ENCODE results near the gene SHROOM2. TPM values are rescaled to one million over a fixed set of nuclear protein-coding genes. Genes with fewer than 3 reads are reported as not detected.

SHROOM2 gene
- total RNA-seq, 1 experiment from 2014 or later = 13.9 TPM

GRCh38 chrX:9786798-9787635 lies 788 bp downstream of the SHROOM2 start:
- Histone ChIP-seq H3K9me3 (ENCODE audit: control insufficient read depth, low read depth, low read length) (no peaks in the 10 kb centered on the region), H3K18ac (ENCODE audit: insufficient read length, low read depth, low read length) (no peak overlapping the region), H2BK20ac (ENCODE audit: low read depth, low read length, poor library complexity, severe bottlenecking) (no peak overlapping the region), H2BK120ac (ENCODE audit: low read depth, low read length, poor library complexity, severe bottlenecking) (no peak overlapping the region), H3K23me2 (ENCODE audit: insufficient read length, low read depth, low read length, poor library complexity, severe bottlenecking) (peaks cover 27% of the 10 kb centered on the region), H4K20me1 (ENCODE audit: control insufficient read depth, insufficient read depth, insufficient read length) (peaks cover 3% of the 10 kb centered on the region), H3T11ph (ENCODE audit: low read length) (no peak overlapping the region), H3K9ac (ENCODE audit: extremely low read depth, insufficient read length, low read length) (peak overlapping the region; percentile 89), H3K4me1 (ENCODE audit: insufficient read depth, low read length) (peaks cover 36% of the 10 kb centered on the region), H3K23ac (ENCODE audit: insufficient read length, low read depth, low read length) (no peak overlapping the region), H3K14ac (ENCODE audit: insufficient read depth, low read length) (no peak overlapping the region), H3K56ac (ENCODE audit: insufficient read length, low read depth, low read length) (no peak overlapping the region), H3K27ac (ENCODE audit: insufficient read length, low read depth, low read length) (no peak overlapping the region), H3K79me1 (ENCODE audit: insufficient read depth, low read depth, low read length, poor library complexity, severe bottlenecking) (peaks cover under 1% of the 10 kb centered on the region), H4K5ac (ENCODE audit: insufficient read length, low read depth, low read length) (no peak overlapping the region), H2BK15ac (ENCODE audit: low read depth, low read length) (no peak overlapping the region), H3K4me2 (ENCODE audit: insufficient read depth, insufficient read length, low read length) (peak overlapping the region; percentile 99), H4K91ac (ENCODE audit: insufficient read length, low read depth, low read length) (no peak overlapping the region), H2BK12ac (ENCODE audit: insufficient read length, low read depth, low read length) (no peak overlapping the region), H3K4ac (ENCODE audit: low read depth, low read length) (no peak overlapping the region), H3K27me3 (ENCODE audit: insufficient read depth, low read length) (no peaks in the 10 kb centered on the region; the same call in 1 of the 2 replicates), H3K79me2 (ENCODE audit: insufficient read depth, low read length) (peaks cover 20% of the 10 kb centered on the region; the same call in 1 of the 2 replicates), H2AK5ac (ENCODE audit: insufficient read length, low read length) (no peak overlapping the region), H2AFZ (ENCODE audit: low read length) (no peak overlapping the region), H4K8ac (replicated peaks; ENCODE audit: insufficient read length, low read depth, low read length) (no peak overlapping the region), H2BK5ac (ENCODE audit: insufficient read length, low read length) (no peak overlapping the region)
- H3K27ac Mint-ChIP-seq = no peak overlapping the region; a peak in 2 of 7 replicates
- peaks cover 11 to 23% (median 17%) of the 10 kb centered on the region in 3 experiments; a peak in 5 of 7 replicates for H3K36me3 Mint-ChIP-seq (ENCODE audit: insufficient read depth in 1 of 3, low read depth in 3 of 3)
- no CpG with 5 or more reads among the region's 45 CpGs for WGBS (ENCODE audit: extremely low coverage, insufficient read length, low lambda C conversion rate)
- peaks cover 23 to 54% of the 10 kb centered on the region in 2 experiments for H3K9me3 Mint-ChIP-seq
- no peak for DNase-seq
- no peak for TF ChIP-seq CTCF (conservative IDR thresholded peaks at IDR 0.05)
- peaks cover 39 to 44% of the 10 kb centered on the region in 2 experiments for H3K4me1 Mint-ChIP-seq
- peak overlapping the region; percentile 84 to 97 for H3K4me3 Mint-ChIP-seq
- H3K27me3 Mint-ChIP-seq (ENCODE audit: low read depth) = peaks cover 6% of the 10 kb centered on the region
